Vagina (tissue), 2 donors: ENCODE data around the gene BRD3.

Experiments used
- POLR2A ChIP-seq, 2 donors: fragments of 450-650 bp; IDR thresholded peaks; one replicate each; pipeline ENCODE4 v1.6.1; 2017; ENCODE audit warnings: antibody characterized with exemption in 2 of 2, mild to moderate bottlenecking in 2 of 2, moderate library complexity in 2 of 2
- TF ChIP-seq, protein P1 (sequence below), 3 experiments: fragments of 450-650 bp in 2 of 3; fragments of 200-600 bp in 1 of 3; sonication (generic) in 1 of 3; IDR thresholded peaks; one replicate each; pipeline ENCODE4 v1.5.1; 2017 to 2019; ENCODE audit warnings: antibody characterized with exemption in 3 of 3, mild to moderate bottlenecking in 2 of 3, moderate library complexity in 2 of 3

GRCh38 chr9:134002796-134003195 is 65.0 kb downstream of the BRD3 start:
- TF ChIP-seq POLR2A (IDR thresholded peaks at IDR 0.05), result no peak
- TF ChIP-seq, protein P1, sequence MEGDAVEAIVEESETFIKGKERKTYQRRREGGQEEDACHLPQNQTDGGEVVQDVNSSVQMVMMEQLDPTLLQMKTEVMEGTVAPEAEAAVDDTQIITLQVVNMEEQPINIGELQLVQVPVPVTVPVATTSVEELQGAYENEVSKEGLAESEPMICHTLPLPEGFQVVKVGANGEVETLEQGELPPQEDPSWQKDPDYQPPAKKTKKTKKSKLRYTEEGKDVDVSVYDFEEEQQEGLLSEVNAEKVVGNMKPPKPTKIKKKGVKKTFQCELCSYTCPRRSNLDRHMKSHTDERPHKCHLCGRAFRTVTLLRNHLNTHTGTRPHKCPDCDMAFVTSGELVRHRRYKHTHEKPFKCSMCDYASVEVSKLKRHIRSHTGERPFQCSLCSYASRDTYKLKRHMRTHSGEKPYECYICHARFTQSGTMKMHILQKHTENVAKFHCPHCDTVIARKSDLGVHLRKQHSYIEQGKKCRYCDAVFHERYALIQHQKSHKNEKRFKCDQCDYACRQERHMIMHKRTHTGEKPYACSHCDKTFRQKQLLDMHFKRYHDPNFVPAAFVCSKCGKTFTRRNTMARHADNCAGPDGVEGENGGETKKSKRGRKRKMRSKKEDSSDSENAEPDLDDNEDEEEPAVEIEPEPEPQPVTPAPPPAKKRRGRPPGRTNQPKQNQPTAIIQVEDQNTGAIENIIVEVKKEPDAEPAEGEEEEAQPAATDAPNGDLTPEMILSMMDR (IDR thresholded peaks at IDR 0.05), result no peak
